DOHH2 (cell line): Measurements from ENCODE around the gene CACNG8.

Source experiments
- H3F3A ChIP-seq: fragments of 200-600 bp; sonication (generic), shearing (Covaris generic); 2 replicates; pipeline ENCODE4 v1.6.0; 2016; ENCODE audit warnings: antibody characterized with exemption, mild to moderate bottlenecking; ENCODE audit not compliant: control insufficient read depth, insufficient read depth
- H3K27ac ChIP-seq: fragments of 200-600 bp; sonication (generic); 2 replicates; pipeline ENCODE4 v1.5.1; 2014; ENCODE audit warnings: low read depth, mild to moderate bottlenecking, low read length, moderate library complexity
- H3K27me3 ChIP-seq: fragments of 200-600 bp; sonication (generic); 2 replicates; pipeline ENCODE4 v1.6.1; 2014; ENCODE audit warnings: mild to moderate bottlenecking, low read length, mixed read lengths; ENCODE audit not compliant: control insufficient read depth
- H3K36me3 ChIP-seq: fragments of 200-600 bp; sonication (generic); 2 replicates; pipeline ENCODE4 v1.6.1; 2014; ENCODE audit warnings: mild to moderate bottlenecking, low read length, moderate library complexity, mixed read lengths; ENCODE audit not compliant: control insufficient read depth
- H3K4me1 ChIP-seq: fragments of 200-600 bp; sonication (generic); 2 replicates; pipeline ENCODE4 v1.6.1; 2014; ENCODE audit warnings: mild to moderate bottlenecking, low read length, mixed read lengths; ENCODE audit not compliant: control insufficient read depth
- H3K4me2 ChIP-seq: fragments of 200-600 bp; sonication (generic); 2 replicates; pipeline ENCODE4 v1.6.0; 2014; ENCODE audit warnings: mild to moderate bottlenecking, low read length, moderate library complexity
- H3K4me3 ChIP-seq: fragments of 200-600 bp; sonication (generic); 2 replicates; pipeline ENCODE4 v1.5.1; 2014; ENCODE audit warnings: mild to moderate bottlenecking, low read length, mixed read lengths
- H3K79me2 ChIP-seq: fragments of 200-600 bp; sonication (generic); 2 replicates; pipeline ENCODE4 v1.6.1; 2014; ENCODE audit warnings: mild to moderate bottlenecking, low read length, mixed read lengths; ENCODE audit not compliant: control insufficient read depth
- H3K9me2 ChIP-seq: fragments of 200-600 bp; sonication (generic); replicated peaks from 2 replicates; pipeline ENCODE4 v1.6.1; 2014; ENCODE audit warnings: mild to moderate bottlenecking, low read length, mixed read lengths; ENCODE audit not compliant: control insufficient read depth
- H3K9me3 ChIP-seq: fragments of 200-600 bp; sonication (generic); 2 replicates; pipeline ENCODE4 v1.6.1; 2014; ENCODE audit warnings: antibody characterized with exemption, low read length, mixed read lengths; ENCODE audit not compliant: control insufficient read depth, insufficient read depth
- H4K20me1 ChIP-seq: fragments of 200-600 bp; sonication (generic); 2 replicates; pipeline ENCODE4 v1.6.0; 2014; ENCODE audit warnings: low read depth, mild to moderate bottlenecking, antibody characterized with exemption, low read length, moderate library complexity; ENCODE audit not compliant: control insufficient read depth, insufficient read depth
- EZH2phosphoT487 ChIP-seq: fragments of 200-600 bp; sonication (generic); IDR thresholded peaks from 2 replicates; pipeline ENCODE4 v1.6.1; 2017; ENCODE audit warnings: borderline replicate concordance, mild to moderate bottlenecking, antibody characterized with exemption, low read length, moderate library complexity, mixed read lengths
- TF ChIP-seq, protein P1 (sequence below): fragments of 200-600 bp; sonication (generic); IDR thresholded peaks from one replicate; pipeline ENCODE4 v1.5.1; 2014; ENCODE audit warnings: antibody characterized with exemption, mild to moderate bottlenecking, low read depth, low read length; ENCODE audit not compliant: poor library complexity, severe bottlenecking

CACNG8 gene

DNA sequence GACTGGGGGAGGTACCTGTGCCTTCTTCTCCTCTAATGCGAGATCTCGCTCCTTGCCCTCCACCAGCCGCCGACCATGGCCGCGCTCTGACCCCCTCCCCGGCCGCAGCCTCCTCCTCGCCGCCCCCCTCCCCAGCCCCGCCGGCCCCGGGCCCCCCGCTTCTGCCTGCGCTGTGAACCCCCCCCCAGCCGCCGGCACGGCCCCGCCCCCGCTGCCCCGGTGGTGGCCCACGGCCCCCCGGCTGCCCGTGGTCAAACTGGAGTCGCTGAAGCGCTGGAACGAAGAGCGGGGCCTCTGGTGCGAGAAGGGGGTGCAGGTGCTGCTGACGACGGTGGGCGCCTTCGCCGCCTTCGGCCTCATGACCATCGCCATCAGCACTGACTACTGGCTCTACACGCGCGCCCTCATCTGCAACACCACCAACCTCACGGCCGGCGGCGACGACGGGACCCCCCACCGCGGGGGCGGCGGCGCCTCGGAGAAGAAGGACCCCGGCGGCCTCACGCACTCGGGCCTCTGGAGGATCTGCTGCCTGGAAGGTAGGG, at the start of gene CACNG8:
Gene CACNG8, plus strand, starts transcription at position 51 of the 545 bp plus-strand sequence.
- no peak within 1 kb of the TSS for H3K4me2 ChIP-seq
- no peaks in the 10 kb centered on the region for H3K36me3 ChIP-seq
- H4K20me1 ChIP-seq = no peaks in the 10 kb centered on the region
- TF ChIP-seq, protein P1, sequence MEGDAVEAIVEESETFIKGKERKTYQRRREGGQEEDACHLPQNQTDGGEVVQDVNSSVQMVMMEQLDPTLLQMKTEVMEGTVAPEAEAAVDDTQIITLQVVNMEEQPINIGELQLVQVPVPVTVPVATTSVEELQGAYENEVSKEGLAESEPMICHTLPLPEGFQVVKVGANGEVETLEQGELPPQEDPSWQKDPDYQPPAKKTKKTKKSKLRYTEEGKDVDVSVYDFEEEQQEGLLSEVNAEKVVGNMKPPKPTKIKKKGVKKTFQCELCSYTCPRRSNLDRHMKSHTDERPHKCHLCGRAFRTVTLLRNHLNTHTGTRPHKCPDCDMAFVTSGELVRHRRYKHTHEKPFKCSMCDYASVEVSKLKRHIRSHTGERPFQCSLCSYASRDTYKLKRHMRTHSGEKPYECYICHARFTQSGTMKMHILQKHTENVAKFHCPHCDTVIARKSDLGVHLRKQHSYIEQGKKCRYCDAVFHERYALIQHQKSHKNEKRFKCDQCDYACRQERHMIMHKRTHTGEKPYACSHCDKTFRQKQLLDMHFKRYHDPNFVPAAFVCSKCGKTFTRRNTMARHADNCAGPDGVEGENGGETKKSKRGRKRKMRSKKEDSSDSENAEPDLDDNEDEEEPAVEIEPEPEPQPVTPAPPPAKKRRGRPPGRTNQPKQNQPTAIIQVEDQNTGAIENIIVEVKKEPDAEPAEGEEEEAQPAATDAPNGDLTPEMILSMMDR = no peak
- TF ChIP-seq EZH2phosphoT487 = no peak
- H3K27me3 ChIP-seq = peaks cover 7% of the 10 kb centered on the region
- no peak within 1 kb of the TSS for H3K4me3 ChIP-seq
- no peaks in the 10 kb centered on the region for H3F3A ChIP-seq
- no peaks in the 10 kb centered on the region for H3K9me2 ChIP-seq
- no peaks in the 10 kb centered on the region for H3K4me1 ChIP-seq
- H3K79me2 ChIP-seq = no peaks in the 10 kb centered on the region
- H3K27ac ChIP-seq = no peak within 1 kb of the TSS
- H3K9me3 ChIP-seq = no peaks in the 10 kb centered on the region

DNA sequence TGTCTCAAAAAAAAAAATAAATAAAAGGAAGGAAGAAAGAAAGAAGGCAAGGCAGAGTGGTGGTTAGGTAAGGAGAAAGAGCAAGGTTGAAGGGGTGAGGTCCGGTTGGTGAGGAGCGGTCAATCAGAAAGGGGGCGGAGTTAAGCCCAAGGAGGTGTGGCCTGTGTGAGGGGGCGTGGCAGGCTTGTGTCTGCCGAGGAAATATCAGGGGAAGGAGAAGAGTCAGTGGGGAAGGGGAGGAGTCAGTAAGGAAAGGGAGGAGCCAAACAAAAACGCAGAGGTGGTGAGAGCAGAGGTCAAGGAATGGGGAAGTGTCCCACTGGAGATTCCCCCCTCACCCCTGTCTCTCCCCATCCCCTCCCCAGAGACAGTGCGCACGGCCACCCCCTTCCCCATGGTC, 47.7 kb upstream of the CACNG8 start:
- H3K4me3 ChIP-seq = no peak overlapping the region
- no peaks in the 10 kb centered on the region for H3K9me3 ChIP-seq
- no peak for TF ChIP-seq EZH2phosphoT487
- TF ChIP-seq, protein P1 = no peak
- no peaks in the 10 kb centered on the region for H4K20me1 ChIP-seq
- H3K27ac ChIP-seq = no peak overlapping the region
- H3K4me2 ChIP-seq = no peak overlapping the region
- H3K4me1 ChIP-seq = no peaks in the 10 kb centered on the region
- no peaks in the 10 kb centered on the region for H3K79me2 ChIP-seq
- H3K27me3 ChIP-seq = no peaks in the 10 kb centered on the region
- H3K9me2 ChIP-seq = no peaks in the 10 kb centered on the region
- H3K36me3 ChIP-seq = no peaks in the 10 kb centered on the region
- no peaks in the 10 kb centered on the region for H3F3A ChIP-seq

DNA sequence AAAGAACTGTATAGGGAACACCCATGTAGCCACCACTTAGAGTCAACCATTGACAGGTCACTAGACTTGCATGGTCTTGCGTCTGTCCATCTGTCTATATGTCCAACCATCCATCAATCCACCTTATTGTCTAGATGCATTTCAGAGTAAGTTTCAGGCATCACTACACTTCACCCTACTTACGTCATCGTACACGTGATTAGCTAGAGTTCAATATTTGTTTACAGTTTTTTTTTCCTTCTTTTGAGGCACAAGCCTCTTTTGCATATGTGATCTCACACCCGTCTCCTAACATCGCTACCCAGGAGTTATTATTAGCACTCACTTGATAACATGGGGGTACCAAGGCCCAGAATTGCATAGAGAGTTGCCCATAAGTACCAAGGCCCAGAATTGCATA, 46.7 kb upstream of the CACNG8 start:
- H3K4me1 ChIP-seq = no peaks in the 10 kb centered on the region
- no peaks in the 10 kb centered on the region for H4K20me1 ChIP-seq
- H3K27me3 ChIP-seq = no peaks in the 10 kb centered on the region
- H3K27ac ChIP-seq = no peak overlapping the region
- H3K79me2 ChIP-seq = no peaks in the 10 kb centered on the region
- H3K4me2 ChIP-seq = no peak overlapping the region
- no peak overlapping the region for H3K4me3 ChIP-seq
- no peaks in the 10 kb centered on the region for H3K9me2 ChIP-seq
- no peak for TF ChIP-seq EZH2phosphoT487
- TF ChIP-seq, protein P1 = no peak
- no peaks in the 10 kb centered on the region for H3K36me3 ChIP-seq
- H3K9me3 ChIP-seq = no peaks in the 10 kb centered on the region
- H3F3A ChIP-seq = no peaks in the 10 kb centered on the region
